T-helper 1 cell treated with Interleukin-12 subunit alpha and Interleukin-12 subunit beta and Interleukin-4 antibody, amounts not matched to agents 30 μg/mL and 1 μg/mL, for 36 hours (primary cell): ENCODE results near the gene AGBL4.
"Not testable (repeated sequence)": the region's sequence is repeated elsewhere in the genome, so short reads cannot be mapped to it uniquely, and the experiment has no call there.

Experiments
- H3K27ac Mint-ChIP-seq: one replicate; pipeline ENCODE4 v1.8.0; 2021; ENCODE audit warnings: mild to moderate bottlenecking, mixed read lengths
- H3K27me3 Mint-ChIP-seq: one replicate; pipeline ENCODE4 v1.8.0; 2021; ENCODE audit warnings: low read depth, mixed read lengths
- H3K36me3 Mint-ChIP-seq: one replicate; pipeline ENCODE4 v1.8.0; 2021; ENCODE audit warnings: low read depth, mixed read lengths
- H3K4me1 Mint-ChIP-seq: one replicate; pipeline ENCODE4 v1.8.0; 2021; ENCODE audit warnings: low read depth, mixed read lengths
- H3K4me3 Mint-ChIP-seq: one replicate; pipeline ENCODE4 v1.8.0; 2021; ENCODE audit warnings: mild to moderate bottlenecking, moderate library complexity, mixed read lengths
- H3K9me3 Mint-ChIP-seq: one replicate; pipeline ENCODE4 v1.8.0; 2021; ENCODE audit warnings: mixed read lengths

AGBL4 gene

GRCh38 chr1:49841767-49842166, 182.0 kb downstream of the AGBL4 start:
- peaks cover 44% of the 10 kb centered on the region for H3K9me3 Mint-ChIP-seq

GRCh38 chr1:49824261-49824660, 199.5 kb downstream of the AGBL4 start:
- H3K9me3 Mint-ChIP-seq = peaks cover 9% of the 10 kb centered on the region
- H3K36me3 Mint-ChIP-seq = no peaks in the 10 kb centered on the region
- H3K4me1 Mint-ChIP-seq = no peaks in the 10 kb centered on the region
- H3K4me3 Mint-ChIP-seq = no peak overlapping the region
- no peaks in the 10 kb centered on the region for H3K27me3 Mint-ChIP-seq
- no peak overlapping the region for H3K27ac Mint-ChIP-seq

More at GRCh38 chr1:49841767-49842166, 182.0 kb downstream of the AGBL4 start:
- no peaks in the 10 kb centered on the region for H3K36me3 Mint-ChIP-seq
- H3K4me1 Mint-ChIP-seq = no peaks in the 10 kb centered on the region
- H3K27ac Mint-ChIP-seq = no peak overlapping the region
- no peak overlapping the region for H3K4me3 Mint-ChIP-seq
- no peaks in the 10 kb centered on the region for H3K27me3 Mint-ChIP-seq

GRCh38 chr1:49817681-49818080, 206.1 kb downstream of the AGBL4 start:
- H3K9me3 Mint-ChIP-seq = peaks cover 3% of the 10 kb centered on the region
- no peaks in the 10 kb centered on the region for H3K36me3 Mint-ChIP-seq

DNA sequence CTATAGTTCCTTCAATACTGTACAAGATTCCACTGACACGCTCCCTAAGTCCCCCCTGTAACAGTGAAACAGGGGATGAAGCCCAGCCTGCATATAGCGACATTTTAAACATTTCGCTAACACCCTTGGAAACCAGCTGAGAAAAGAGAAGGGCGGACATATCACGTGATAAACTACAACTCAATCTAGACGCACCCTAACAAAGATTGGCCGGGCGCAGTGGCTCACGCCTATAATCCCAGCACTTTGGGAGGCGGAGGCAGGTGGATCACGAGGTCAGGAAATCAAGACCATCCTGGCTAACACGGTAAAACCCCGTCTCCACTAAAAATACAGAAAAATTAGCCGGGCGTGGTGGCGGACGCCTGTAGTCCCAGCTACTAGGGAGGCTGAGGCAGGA, 236.7 kb downstream of the AGBL4 start:
- not testable (repeated sequence) for H3K9me3 Mint-ChIP-seq, H3K27me3 Mint-ChIP-seq, H3K4me3 Mint-ChIP-seq, H3K4me1 Mint-ChIP-seq, H3K27ac Mint-ChIP-seq, H3K36me3 Mint-ChIP-seq

More at GRCh38 chr1:49817681-49818080, 206.1 kb downstream of the AGBL4 start:
- H3K27ac Mint-ChIP-seq = no peak overlapping the region
- H3K4me3 Mint-ChIP-seq = no peak overlapping the region
- no peaks in the 10 kb centered on the region for H3K27me3 Mint-ChIP-seq
- no peaks in the 10 kb centered on the region for H3K4me1 Mint-ChIP-seq

- no peaks in the 10 kb centered on the region for H3K27me3 Mint-ChIP-seq
- no peak overlapping the region for H3K4me3 Mint-ChIP-seq
- H3K4me1 Mint-ChIP-seq = no peaks in the 10 kb centered on the region
- H3K36me3 Mint-ChIP-seq = no peaks in the 10 kb centered on the region
- peaks cover 14% of the 10 kb centered on the region for H3K9me3 Mint-ChIP-seq
- H3K27ac Mint-ChIP-seq = no peak overlapping the region
Measured at GRCh38 chr1:49765034-49765433, 258.7 kb downstream of the AGBL4 start.

- H3K9me3 Mint-ChIP-seq = peaks cover 32% of the 10 kb centered on the region
- H3K27ac Mint-ChIP-seq, H3K27me3 Mint-ChIP-seq, H3K4me1 Mint-ChIP-seq, H3K4me3 Mint-ChIP-seq, H3K36me3 Mint-ChIP-seq: not testable (repeated sequence)
Measured at GRCh38 chr1:49738118-49738517, 285.6 kb downstream of the AGBL4 start.

DNA sequence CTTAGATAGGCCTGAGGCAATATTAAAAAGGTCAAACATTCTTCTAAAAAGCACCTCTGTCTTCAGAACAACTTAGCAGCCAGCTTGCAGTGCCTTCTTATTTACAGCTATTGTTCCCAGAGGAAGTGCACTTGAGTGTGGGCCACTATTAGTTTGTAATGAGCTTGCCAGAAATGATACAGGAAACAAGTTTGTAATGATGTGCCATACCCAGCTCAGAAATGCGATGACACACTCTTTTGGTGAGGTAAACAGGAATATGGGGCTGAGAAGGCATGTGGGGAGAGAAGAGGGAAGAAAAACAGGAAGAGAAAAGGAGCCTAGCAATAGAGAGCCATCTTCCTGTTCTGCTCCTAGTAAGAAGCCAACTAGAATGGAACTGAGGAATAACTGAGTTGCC, 295.4 kb downstream of the AGBL4 start:
- no peak overlapping the region for H3K27ac Mint-ChIP-seq
- no peaks in the 10 kb centered on the region for H3K27me3 Mint-ChIP-seq
- H3K4me3 Mint-ChIP-seq = no peak overlapping the region
- no peaks in the 10 kb centered on the region for H3K36me3 Mint-ChIP-seq
- no peaks in the 10 kb centered on the region for H3K4me1 Mint-ChIP-seq
- peaks cover 4% of the 10 kb centered on the region for H3K9me3 Mint-ChIP-seq

DNA sequence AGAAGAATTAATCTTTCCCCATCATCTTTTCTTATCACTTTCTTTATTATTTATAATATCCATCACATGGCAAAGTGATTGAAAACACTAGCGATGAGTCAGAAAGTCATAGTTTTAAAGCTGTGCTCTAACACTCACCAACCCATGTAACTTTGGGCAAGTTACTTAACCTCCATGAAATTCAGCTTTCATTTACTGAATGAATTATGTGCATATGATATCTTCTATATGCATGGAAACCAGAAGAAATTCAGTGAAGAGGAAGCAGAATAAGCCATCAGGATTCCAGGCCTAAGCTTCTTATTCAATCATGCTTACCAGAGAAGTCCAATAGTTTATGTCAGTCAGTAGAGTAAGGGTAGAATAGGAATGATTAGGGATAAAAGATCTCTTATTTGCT, 300.1 kb downstream of the AGBL4 start:
- Mint-ChIP-seq H3K9me3 (no peaks in the 10 kb centered on the region), H3K4me3 (no peak overlapping the region), H3K4me1 (no peaks in the 10 kb centered on the region), H3K36me3 (no peaks in the 10 kb centered on the region), H3K27me3 (no peaks in the 10 kb centered on the region), H3K27ac (no peak overlapping the region)

- H3K27ac Mint-ChIP-seq = no peak overlapping the region
- no peaks in the 10 kb centered on the region for H3K4me1 Mint-ChIP-seq
- H3K9me3 Mint-ChIP-seq = no peaks in the 10 kb centered on the region
- H3K4me3 Mint-ChIP-seq = no peak overlapping the region
- H3K27me3 Mint-ChIP-seq = no peaks in the 10 kb centered on the region
- H3K36me3 Mint-ChIP-seq = no peaks in the 10 kb centered on the region
Measured at GRCh38 chr1:49694251-49694827, 329.4 kb downstream of the AGBL4 start.

DNA sequence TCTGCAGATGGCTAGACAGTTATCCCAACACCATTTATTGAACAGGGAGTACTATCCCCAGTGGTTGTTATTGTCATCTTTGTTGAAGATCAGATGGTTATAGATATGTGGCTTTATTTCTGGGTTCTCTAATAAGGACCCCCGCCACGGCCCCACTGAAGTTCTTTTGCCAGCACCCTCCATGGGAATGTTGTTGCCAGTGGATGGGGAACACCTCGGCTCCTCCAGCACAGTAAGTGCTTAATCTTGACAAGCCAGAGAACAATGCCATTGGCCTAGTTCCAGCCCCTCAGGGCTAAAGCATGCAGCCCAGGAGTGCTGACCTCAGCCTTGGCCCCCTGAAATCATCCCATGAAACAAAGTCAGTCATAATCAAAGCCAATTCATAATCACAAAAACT, 337.6 kb downstream of the AGBL4 start:
- Mint-ChIP-seq H3K4me3 (no peak overlapping the region), H3K36me3 (no peaks in the 10 kb centered on the region)

GRCh38 chr1:49677706-49678105, 346.0 kb downstream of the AGBL4 start:
- H3K27me3 Mint-ChIP-seq = no peaks in the 10 kb centered on the region
- no peak overlapping the region for H3K27ac Mint-ChIP-seq
- H3K36me3 Mint-ChIP-seq = no peaks in the 10 kb centered on the region
- no peaks in the 10 kb centered on the region for H3K4me1 Mint-ChIP-seq
- H3K9me3 Mint-ChIP-seq = peaks cover 10% of the 10 kb centered on the region
- no peak overlapping the region for H3K4me3 Mint-ChIP-seq

More for the DNA sequence above, 337.6 kb downstream of the AGBL4 start:
- H3K27me3 Mint-ChIP-seq = no peaks in the 10 kb centered on the region
- H3K4me1 Mint-ChIP-seq = no peaks in the 10 kb centered on the region
- H3K9me3 Mint-ChIP-seq = peaks cover 17% of the 10 kb centered on the region
- no peak overlapping the region for H3K27ac Mint-ChIP-seq

DNA sequence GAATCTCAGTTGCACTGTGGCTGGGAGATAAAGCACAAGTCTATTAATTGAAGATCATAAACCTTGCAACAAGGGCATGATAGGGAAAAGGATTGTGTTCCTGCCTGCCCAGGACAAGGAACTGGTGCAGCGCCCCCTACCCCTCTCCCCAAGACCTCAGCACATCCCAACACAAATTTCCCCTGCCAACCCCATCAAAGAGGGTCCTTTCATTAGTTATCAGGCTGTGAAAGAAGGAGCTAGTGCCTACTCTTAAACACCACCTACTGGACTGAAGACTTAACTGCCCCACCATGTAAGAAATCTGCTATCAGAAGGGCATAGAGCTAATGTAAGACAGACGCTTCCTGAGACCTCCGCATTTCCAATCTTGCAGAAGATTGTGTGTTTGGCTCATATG, 372.6 kb downstream of the AGBL4 start:
- Mint-ChIP-seq H3K4me3 (no peak overlapping the region), H3K4me1 (no peaks in the 10 kb centered on the region), H3K36me3 (no peaks in the 10 kb centered on the region), H3K27me3 (no peaks in the 10 kb centered on the region), H3K9me3 (peaks cover 13% of the 10 kb centered on the region), H3K27ac (no peak overlapping the region)

DNA sequence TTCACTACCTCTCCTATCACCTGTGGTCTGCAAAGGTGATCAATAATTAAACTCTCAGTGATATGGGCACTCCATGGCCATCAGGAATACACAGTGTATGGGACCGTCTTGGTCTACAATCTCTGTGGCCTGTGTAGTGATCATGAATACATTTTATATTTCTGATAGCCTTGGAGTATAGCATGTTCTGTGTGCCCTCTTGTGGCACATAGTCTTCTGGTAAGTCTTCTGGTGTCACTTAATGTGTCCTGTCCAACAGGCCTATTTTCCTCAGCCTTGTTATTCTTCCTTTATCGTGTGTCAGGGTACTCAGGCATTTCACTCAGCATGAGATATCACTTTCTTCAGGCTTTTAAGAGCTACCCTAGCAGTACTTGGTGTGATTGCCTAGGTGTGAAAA, 393.6 kb downstream of the AGBL4 start:
- H3K36me3 Mint-ChIP-seq = no peaks in the 10 kb centered on the region
- no peaks in the 10 kb centered on the region for H3K27me3 Mint-ChIP-seq
- peaks cover 3% of the 10 kb centered on the region for H3K9me3 Mint-ChIP-seq
- no peak overlapping the region for H3K27ac Mint-ChIP-seq
- H3K4me1 Mint-ChIP-seq = no peaks in the 10 kb centered on the region
- H3K4me3 Mint-ChIP-seq = no peak overlapping the region

DNA sequence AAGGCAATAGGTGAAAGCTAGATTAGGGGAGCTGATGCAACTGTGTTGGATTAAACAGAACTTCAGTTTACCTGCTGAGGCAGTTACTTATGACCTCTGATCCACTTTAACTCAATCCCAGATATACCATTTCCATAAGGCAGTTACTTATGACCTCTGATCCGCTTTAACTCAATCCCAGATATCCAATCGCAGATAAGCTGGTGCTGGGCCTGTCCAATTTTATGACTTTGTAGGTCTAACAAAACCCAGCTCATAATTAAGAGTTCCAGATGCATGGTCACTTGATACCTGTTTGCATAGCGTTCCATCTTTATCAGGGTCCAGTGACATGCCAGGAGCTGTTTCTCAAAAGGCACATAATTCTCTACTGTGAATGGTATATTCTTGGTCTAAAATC, 396.0 kb downstream of the AGBL4 start:
- H3K4me1 Mint-ChIP-seq = no peaks in the 10 kb centered on the region

DNA sequence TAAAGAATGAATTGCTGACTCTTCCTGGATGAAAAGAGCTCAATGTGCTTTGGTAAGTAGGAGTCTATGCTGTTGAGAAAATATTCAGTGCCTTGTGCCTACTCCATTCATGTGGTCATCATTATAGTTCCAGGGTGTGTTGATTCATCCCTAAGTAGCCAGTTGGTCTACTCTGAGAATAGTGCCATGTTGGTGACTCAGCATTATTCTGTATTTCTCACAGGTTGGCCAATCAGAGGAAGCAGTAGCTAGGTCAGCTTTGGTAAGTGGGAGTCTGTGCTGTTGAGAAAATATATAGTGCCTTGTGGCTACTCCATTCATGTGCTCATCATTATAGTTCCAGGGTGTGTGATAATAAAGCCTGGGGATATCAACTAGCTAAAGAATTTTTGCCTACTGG, 397.3 kb downstream of the AGBL4 start:
- peaks cover 3% of the 10 kb centered on the region for H3K9me3 Mint-ChIP-seq
- H3K4me1 Mint-ChIP-seq = no peaks in the 10 kb centered on the region
- H3K27me3 Mint-ChIP-seq = no peaks in the 10 kb centered on the region
- no peak overlapping the region for H3K4me3 Mint-ChIP-seq
- no peak overlapping the region for H3K27ac Mint-ChIP-seq
- H3K36me3 Mint-ChIP-seq = no peaks in the 10 kb centered on the region

More for the DNA sequence above, 396.0 kb downstream of the AGBL4 start:
- H3K36me3 Mint-ChIP-seq = no peaks in the 10 kb centered on the region
- H3K4me3 Mint-ChIP-seq = no peak overlapping the region
- peaks cover 3% of the 10 kb centered on the region for H3K9me3 Mint-ChIP-seq
- H3K27me3 Mint-ChIP-seq = no peaks in the 10 kb centered on the region
- no peak overlapping the region for H3K27ac Mint-ChIP-seq

- Mint-ChIP-seq H3K27me3 (no peaks in the 10 kb centered on the region), H3K4me1 (no peaks in the 10 kb centered on the region)
Measured at GRCh38 chr1:49622877-49623276, 400.9 kb downstream of the AGBL4 start.

More at GRCh38 chr1:49622877-49623276, 400.9 kb downstream of the AGBL4 start:
- no peak overlapping the region for H3K27ac Mint-ChIP-seq
- peaks cover 5% of the 10 kb centered on the region for H3K9me3 Mint-ChIP-seq
- H3K4me3 Mint-ChIP-seq = no peak overlapping the region
- no peaks in the 10 kb centered on the region for H3K36me3 Mint-ChIP-seq
